Lung (tissue), 12 donors: Measurements from ENCODE around the gene TTC28. TPM values are rescaled to one million over a fixed set of nuclear protein-coding genes. Genes with fewer than 3 reads are reported as not detected.
A peak's percentile ranks its signal among the peaks of the same experiment; 100 is the strongest.
"Not testable (repeated sequence)": the region's sequence is repeated elsewhere in the genome, so short reads cannot be mapped to it uniquely, and the experiment has no call there.

Experiments used
- ATAC-seq: fragments of 200-7000 bp; cut with Tn5 transposase; one replicate; pipeline ENCODE4 v1.9.1; 2020; ENCODE audit warnings: moderate number of reproducible peaks; ENCODE audit not compliant: insufficient read depth, low FRiP score
- DNase-seq, 3 donors: peaks; one replicate each; pipeline ENCODE4 v3.0.0-alpha.2; 2013 to 2017
- H3K27ac ChIP-seq, 2 donors: one replicate each; pipeline ENCODE4 v1.5.1; 2013; ENCODE audit warnings: mild to moderate bottlenecking in 2 of 2, moderate library complexity in 2 of 2, control low read depth in 1 of 2, inconsistent platforms in 1 of 2, low read depth in 1 of 2, low read length in 1 of 2
- H3K27me3 ChIP-seq, 3 donors: one replicate each; pipeline ENCODE4 v1.5.1; 2013; ENCODE audit warnings: low read length in 2 of 3; ENCODE audit not compliant: control insufficient read depth in 3 of 3, insufficient read depth in 3 of 3
- H3K36me3 ChIP-seq, 4 donors: one replicate each; pipeline ENCODE4 v1.5.1; 2013; ENCODE audit warnings: low read length in 4 of 4, mild to moderate bottlenecking in 1 of 4, moderate library complexity in 1 of 4; ENCODE audit not compliant: control insufficient read depth in 4 of 4, insufficient read depth in 4 of 4
- H3K4me1 ChIP-seq, 5 donors: one replicate each; pipeline ENCODE4 v1.5.1; 2013; ENCODE audit warnings: low read length in 5 of 5, mild to moderate bottlenecking in 2 of 5, moderate library complexity in 1 of 5; ENCODE audit not compliant: control insufficient read depth in 5 of 5, insufficient read depth in 5 of 5
- H3K4me3 ChIP-seq: one replicate; pipeline ENCODE4 v1.5.1; 2013; ENCODE audit warnings: mild to moderate bottlenecking, control low read depth, moderate library complexity
- H3K9ac ChIP-seq, 2 donors: one replicate each; pipeline ENCODE4 v1.5.1; 2013; ENCODE audit warnings: low read length in 2 of 2, control low read depth in 1 of 2; ENCODE audit not compliant: insufficient read depth in 1 of 2
- H3K9me3 ChIP-seq, 4 donors: one replicate each; pipeline ENCODE4 v1.5.1; 2013; ENCODE audit warnings: low read length in 3 of 4, mild to moderate bottlenecking in 1 of 4, moderate library complexity in 1 of 4; ENCODE audit not compliant: control insufficient read depth in 4 of 4, insufficient read depth in 3 of 4
- WGBS, 2 donors: extraction: QIAGEN DNeasy Blood & Tissue Kit; methylation state at CpG; one replicate each; pipeline ENCODE4 v1.1.7; 2013; 5-methylcytosine and 5-hydroxymethylcytosine counted together
- polyA plus RNA-seq, 2 donors: library from polyadenylated mRNA; stranded (reverse); fragments of 200-250 nt; gene quantifications; one replicate each; pipeline ENCODE4 v1.2.1, GENCODE V29; 2013
- total RNA-seq, 2 donors: library from RNA; depleted of rRNA in 1 of 2; stranded (reverse); fragments of >200 nt in 1 of 2; gene quantifications; one replicate each; pipeline ENCODE4 v1.2.1, GENCODE V29; 2014 to 2021
- TF ChIP-seq, protein P1 (sequence below): IDR thresholded peaks from 2 replicates; pipeline ENCODE4 v1.5.1; 2012; ENCODE audit warnings: mild to moderate bottlenecking; ENCODE audit errors: control extremely low read depth, extremely low read depth
- donor health status: control.
- donor health status: control.
- donor health status: Bipolar disorder and iron deficiency.
- donor health status: healthy.
- donor health status: DM: yes; HTN: yes; CAD: no.

Gene TTC28
- total and polyA plus RNA-seq, 4 donors: 4.7 to 72.2 (median 24.8) TPM

DNA sequence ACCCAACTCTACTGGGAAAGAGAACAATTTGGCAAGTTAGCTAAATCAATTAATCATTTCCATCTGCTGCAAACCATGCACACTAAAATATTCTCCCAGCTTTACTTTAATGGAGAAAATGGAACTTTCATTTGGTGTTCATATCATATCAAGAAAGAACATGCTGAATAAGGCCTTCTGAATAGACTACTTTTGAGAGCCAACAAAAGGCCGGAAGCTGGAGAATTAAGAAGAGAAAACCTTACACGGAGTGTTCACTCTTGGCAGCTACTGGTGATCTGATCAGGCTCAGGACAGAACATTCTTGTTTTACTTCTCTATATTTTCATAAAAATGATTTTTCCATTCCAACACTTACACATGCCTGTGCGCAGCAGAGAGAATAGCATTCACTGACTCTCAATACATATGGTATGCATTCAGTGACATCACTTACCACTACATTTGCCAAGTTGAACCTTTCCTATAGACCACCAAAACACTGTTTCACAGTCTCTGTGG is 165.3 kb downstream of the TTC28 start:
- ATAC-seq: no peak
- TF ChIP-seq, protein P1, sequence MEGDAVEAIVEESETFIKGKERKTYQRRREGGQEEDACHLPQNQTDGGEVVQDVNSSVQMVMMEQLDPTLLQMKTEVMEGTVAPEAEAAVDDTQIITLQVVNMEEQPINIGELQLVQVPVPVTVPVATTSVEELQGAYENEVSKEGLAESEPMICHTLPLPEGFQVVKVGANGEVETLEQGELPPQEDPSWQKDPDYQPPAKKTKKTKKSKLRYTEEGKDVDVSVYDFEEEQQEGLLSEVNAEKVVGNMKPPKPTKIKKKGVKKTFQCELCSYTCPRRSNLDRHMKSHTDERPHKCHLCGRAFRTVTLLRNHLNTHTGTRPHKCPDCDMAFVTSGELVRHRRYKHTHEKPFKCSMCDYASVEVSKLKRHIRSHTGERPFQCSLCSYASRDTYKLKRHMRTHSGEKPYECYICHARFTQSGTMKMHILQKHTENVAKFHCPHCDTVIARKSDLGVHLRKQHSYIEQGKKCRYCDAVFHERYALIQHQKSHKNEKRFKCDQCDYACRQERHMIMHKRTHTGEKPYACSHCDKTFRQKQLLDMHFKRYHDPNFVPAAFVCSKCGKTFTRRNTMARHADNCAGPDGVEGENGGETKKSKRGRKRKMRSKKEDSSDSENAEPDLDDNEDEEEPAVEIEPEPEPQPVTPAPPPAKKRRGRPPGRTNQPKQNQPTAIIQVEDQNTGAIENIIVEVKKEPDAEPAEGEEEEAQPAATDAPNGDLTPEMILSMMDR: no peak
- H3K9ac ChIP-seq: peak overlapping the region in 1 of 2 donors; percentile 49
- no peaks in the 10 kb centered on the region for H3K9me3 ChIP-seq
- WGBS, 2 donors: 71 to 81% methylated on average over 3 of the region's 3 CpGs
- H3K27me3 ChIP-seq: no peaks in the 10 kb centered on the region
- no peak overlapping the region for H3K4me3 ChIP-seq
- no peaks in the 10 kb centered on the region for H3K36me3 ChIP-seq
- DNase-seq: peak; percentile 15 to 74 (median 66)
- H3K4me1 ChIP-seq: peaks cover 0 to 8% (median 0%) of the 10 kb centered on the region in 5 donors
- H3K27ac ChIP-seq: no peak overlapping the region

DNA sequence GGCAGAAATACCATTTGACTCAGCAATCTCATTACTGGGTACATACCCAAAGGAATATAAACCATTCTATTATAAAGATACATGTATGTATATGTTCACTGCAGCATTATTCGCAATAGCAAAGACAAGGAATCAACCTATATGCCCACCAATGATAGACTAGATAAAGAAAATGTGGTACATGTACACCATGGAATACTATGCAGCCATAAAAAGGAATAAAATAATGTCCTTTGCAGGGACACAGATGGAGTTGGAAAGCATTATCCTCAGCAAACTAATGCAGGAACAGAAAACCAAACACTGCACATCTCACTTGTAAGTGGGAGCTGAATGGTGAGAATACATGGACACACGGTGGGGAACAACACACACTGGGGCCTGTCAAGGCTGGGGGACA is 167.3 kb downstream of the TTC28 start:
- H3K27ac ChIP-seq, DNase-seq, ATAC-seq, H3K4me3 ChIP-seq, H3K9me3 ChIP-seq, H3K9ac ChIP-seq, H3K27me3 ChIP-seq, H3K36me3 ChIP-seq, H3K4me1 ChIP-seq: not testable (repeated sequence)
- 94 to 97% methylated on average over 2 of the region's 2 CpGs for WGBS, 2 donors

DNA sequence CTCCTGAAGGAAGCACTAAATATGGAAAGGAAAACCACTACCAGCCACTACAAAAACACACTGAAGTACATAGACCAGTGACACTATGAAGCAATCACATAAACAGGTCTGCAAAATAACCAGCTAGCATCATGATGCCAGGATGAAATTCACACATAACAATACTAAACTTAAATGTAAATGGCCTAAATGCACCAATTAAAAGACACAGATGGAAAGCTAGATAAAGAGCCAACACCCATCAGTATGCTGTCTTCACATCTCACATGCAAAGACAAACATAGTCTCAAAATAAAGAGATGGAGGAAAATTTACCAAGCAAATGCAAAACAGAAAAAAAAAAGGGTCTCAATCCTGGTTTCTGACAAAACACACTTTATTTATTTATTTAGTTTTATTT is 171.7 kb downstream of the TTC28 start:
- H3K9me3 ChIP-seq: no peaks in the 10 kb centered on the region
- no peaks in the 10 kb centered on the region for H3K27me3 ChIP-seq
- DNase-seq (no peak), ATAC-seq (no peak)
- TF ChIP-seq, protein P1: no peak
- no peak overlapping the region for H3K27ac ChIP-seq
- no peak overlapping the region for H3K4me3 ChIP-seq
- no peaks in the 10 kb centered on the region for H3K36me3 ChIP-seq
- no peak overlapping the region for H3K9ac ChIP-seq
- peaks cover 0 to 2% (median 0%) of the 10 kb centered on the region in 5 donors for H3K4me1 ChIP-seq

DNA sequence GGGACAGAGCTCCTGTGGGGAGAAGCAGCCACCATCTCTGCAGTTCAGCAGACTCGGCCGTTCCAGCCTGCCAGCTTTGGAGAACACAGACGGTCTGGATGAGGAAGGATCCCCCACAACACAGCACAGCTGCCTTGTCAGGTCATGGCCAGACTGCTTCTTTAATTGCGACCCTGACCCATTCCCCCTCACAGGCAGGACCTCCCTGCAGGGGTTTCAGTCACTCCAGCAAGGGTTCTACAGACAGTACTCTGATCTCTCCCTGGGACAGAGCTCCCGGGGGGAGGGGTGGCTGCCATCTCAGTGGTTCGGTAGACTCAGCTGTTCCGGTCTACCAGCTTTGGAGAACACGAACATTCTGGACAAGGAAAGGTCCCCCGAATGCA is 173.5 kb downstream of the TTC28 start:
- H3K27ac ChIP-seq: no peak overlapping the region
- no peaks in the 10 kb centered on the region for H3K9me3 ChIP-seq
- no peak overlapping the region for H3K4me3 ChIP-seq
- H3K4me1 ChIP-seq: peaks cover 0 to 2% (median 0%) of the 10 kb centered on the region in 5 donors
- TF ChIP-seq, protein P1: no peak
- H3K36me3 ChIP-seq: no peaks in the 10 kb centered on the region
- DNase-seq (no peak), ATAC-seq (no peak)
- WGBS, 2 donors: 88 to 89% methylated on average over 9 of the region's 9 CpGs
- no peaks in the 10 kb centered on the region for H3K27me3 ChIP-seq
- no peak overlapping the region for H3K9ac ChIP-seq
